Sigmoid colon (tissue), 7 donors: ENCODE measurements around the gene EMID1. TPM values are rescaled to one million over a fixed set of nuclear protein-coding genes. Genes with fewer than 3 reads are reported as not detected.

Experiments
- DNase-seq: peaks from one replicate; pipeline ENCODE4 v3.0.0-alpha.2; 2019
- H3K27ac ChIP-seq, 4 donors: fragments of 200-600 bp; sonication (generic); one replicate each; pipeline ENCODE4 v1.5.1; 2016 to 2019; ENCODE audit warnings: mild to moderate bottlenecking in 1 of 4
- H3K27me3 ChIP-seq, 3 donors: fragments of 200-600 bp; sonication (generic); one replicate each; pipeline ENCODE4 v1.5.1; 2019; ENCODE audit warnings: mild to moderate bottlenecking in 1 of 3
- H3K36me3 ChIP-seq, 4 donors: fragments of 200-600 bp; sonication (generic); one replicate each; pipeline ENCODE4 v1.5.1; 2016 to 2019
- H3K4me1 ChIP-seq, 4 donors: fragments of 200-600 bp; sonication (generic); one replicate each; pipeline ENCODE4 v1.5.1; 2017 to 2019
- H3K4me3 ChIP-seq, 4 donors: fragments of 200-600 bp; sonication (generic); one replicate each; pipeline ENCODE4 v1.5.1; 2017 to 2019; ENCODE audit warnings: mild to moderate bottlenecking in 2 of 4, moderate library complexity in 1 of 4
- H3K9me3 ChIP-seq, 4 donors: fragments of 200-600 bp in 3 of 4; sonication (generic) in 3 of 4; one replicate each; pipeline versions ENCODE4 v1.5.1 to v1.6.1; 2013 to 2019
- EP300 ChIP-seq, 4 donors: sonication (generic); formaldehyde crosslinking; IDR thresholded peaks; one replicate each; pipeline ENCODE4 v1.6.1; 2017; ENCODE audit warnings: antibody characterized with exemption in 4 of 4
- POLR2A ChIP-seq, 2 donors: fragments of 450-650 bp; IDR thresholded peaks; one replicate each; pipeline ENCODE4 v1.6.1; 2016; ENCODE audit warnings: antibody characterized with exemption in 2 of 2, mild to moderate bottlenecking in 2 of 2, moderate library complexity in 2 of 2
- POLR2AphosphoS5 ChIP-seq, 4 donors: sonication (generic); formaldehyde crosslinking; IDR thresholded peaks; one replicate each; pipeline ENCODE4 v1.6.1; 2017; ENCODE audit warnings: antibody characterized with exemption in 4 of 4
- WGBS, 2 donors: extraction: QIAGEN DNeasy Blood & Tissue Kit; methylation state at CpG; one replicate each; pipeline ENCODE4 v1.1.7; 2013; 5-methylcytosine and 5-hydroxymethylcytosine counted together
- intact Hi-C: fragments of 100-400 bp; cut with DNase I; formaldehyde crosslinking; loops from one replicate; pipeline ENCODE4 v1.15.1; 2023
- polyA plus RNA-seq, 3 donors: library from polyadenylated mRNA; stranded (reverse); fragments of 200-250 nt; gene quantifications; one replicate each; pipeline ENCODE4 v1.2.3, GENCODE V29; 2013
- total RNA-seq, 4 donors: library from RNA; depleted of rRNA; stranded (reverse); fragments of >200 nt; gene quantifications; one replicate each; pipeline ENCODE4 v1.1.0, GENCODE V29; 2016
- TF ChIP-seq, protein P1 (sequence below), 4 experiments: fragments of 450-650 bp in 3 of 4; fragments of 200-600 bp in 1 of 4; IDR thresholded peaks; one replicate each; pipeline ENCODE4 v1.5.1; 2016 to 2019; ENCODE audit warnings: antibody characterized with exemption in 4 of 4, mild to moderate bottlenecking in 3 of 4, moderate library complexity in 2 of 4
- donor health status: healthy with polysubstance abuse.
- donor health status: Bipolar disorder and iron deficiency.
- donor health status: healthy.

Gene EMID1
- total and polyA plus RNA-seq, 7 donors, result 0.27 to 5.9 (median 3.2) TPM

GRCh38 chr22:29167032-29167911, 38.4 kb upstream of the EMID1 start:
- no peaks in the 10 kb centered on the region for H3K27me3 ChIP-seq
- TF ChIP-seq EP300 (IDR thresholded peaks at IDR 0.05) (no peak), POLR2A (IDR thresholded peaks at IDR 0.05) (no peak), POLR2AphosphoS5 (IDR thresholded peaks at IDR 0.05) (no peak)
- TF ChIP-seq, protein P1, sequence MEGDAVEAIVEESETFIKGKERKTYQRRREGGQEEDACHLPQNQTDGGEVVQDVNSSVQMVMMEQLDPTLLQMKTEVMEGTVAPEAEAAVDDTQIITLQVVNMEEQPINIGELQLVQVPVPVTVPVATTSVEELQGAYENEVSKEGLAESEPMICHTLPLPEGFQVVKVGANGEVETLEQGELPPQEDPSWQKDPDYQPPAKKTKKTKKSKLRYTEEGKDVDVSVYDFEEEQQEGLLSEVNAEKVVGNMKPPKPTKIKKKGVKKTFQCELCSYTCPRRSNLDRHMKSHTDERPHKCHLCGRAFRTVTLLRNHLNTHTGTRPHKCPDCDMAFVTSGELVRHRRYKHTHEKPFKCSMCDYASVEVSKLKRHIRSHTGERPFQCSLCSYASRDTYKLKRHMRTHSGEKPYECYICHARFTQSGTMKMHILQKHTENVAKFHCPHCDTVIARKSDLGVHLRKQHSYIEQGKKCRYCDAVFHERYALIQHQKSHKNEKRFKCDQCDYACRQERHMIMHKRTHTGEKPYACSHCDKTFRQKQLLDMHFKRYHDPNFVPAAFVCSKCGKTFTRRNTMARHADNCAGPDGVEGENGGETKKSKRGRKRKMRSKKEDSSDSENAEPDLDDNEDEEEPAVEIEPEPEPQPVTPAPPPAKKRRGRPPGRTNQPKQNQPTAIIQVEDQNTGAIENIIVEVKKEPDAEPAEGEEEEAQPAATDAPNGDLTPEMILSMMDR (IDR thresholded peaks at IDR 0.05), result no peak
- WGBS, 2 donors, result 60 to 84% methylated on average over 22 of the region's 22 CpGs
- intact Hi-C loops, result no loop called here
- H3K9me3 ChIP-seq, result no peaks in the 10 kb centered on the region
- H3K36me3 ChIP-seq, result no peaks in the 10 kb centered on the region
- H3K4me1 ChIP-seq, result no peaks in the 10 kb centered on the region
- peak; percentile 41 for DNase-seq
- H3K27ac ChIP-seq, result no peak overlapping the region
- H3K4me3 ChIP-seq, result no peak overlapping the region

DNA sequence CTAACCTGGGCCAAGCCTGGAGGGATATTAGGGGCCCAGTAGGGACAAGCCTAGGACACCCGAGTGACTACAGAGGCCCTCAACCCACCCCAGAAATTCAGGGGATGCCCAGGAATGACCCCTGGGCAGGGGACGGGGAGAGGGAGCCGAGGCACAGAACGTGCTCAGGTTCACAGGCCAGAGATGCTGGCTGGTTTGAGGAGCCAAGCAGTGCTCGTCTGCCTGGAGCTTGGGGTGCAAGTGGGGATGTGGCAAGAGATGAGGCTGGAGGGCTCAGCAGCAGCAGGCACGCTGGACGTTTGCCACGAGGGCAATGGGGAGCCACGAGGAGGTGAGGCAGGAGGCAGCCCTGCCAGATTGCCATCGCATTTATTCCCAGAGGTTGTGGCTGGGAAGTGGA, 34.0 kb upstream of the EMID1 start:
- no peaks in the 10 kb centered on the region for H3K27me3 ChIP-seq
- TF ChIP-seq EP300 (IDR thresholded peaks at IDR 0.05), result no peak
- TF ChIP-seq, protein P1 (IDR thresholded peaks at IDR 0.05), result no peak
- no peak for TF ChIP-seq POLR2A (IDR thresholded peaks at IDR 0.05)
- TF ChIP-seq POLR2AphosphoS5 (IDR thresholded peaks at IDR 0.05), result no peak
- H3K4me1 ChIP-seq, result no peaks in the 10 kb centered on the region
- peak; percentile 62 for DNase-seq
- 85 to 88% methylated on average over 10 of the region's 10 CpGs for WGBS, 2 donors
- no peaks in the 10 kb centered on the region for H3K36me3 ChIP-seq
- no peak overlapping the region for H3K4me3 ChIP-seq
- intact Hi-C loops, result no loop called here
- no peak overlapping the region for H3K27ac ChIP-seq
- peaks cover 0 to 10% (median 6%) of the 10 kb centered on the region in 4 donors for H3K9me3 ChIP-seq

GRCh38 chr22:29172216-29172615, 33.5 kb upstream of the EMID1 start:
- no peaks in the 10 kb centered on the region for H3K27me3 ChIP-seq
- no peak overlapping the region for H3K27ac ChIP-seq
- DNase-seq, result peak; percentile 54
- H3K4me3 ChIP-seq, result no peak overlapping the region
- no peaks in the 10 kb centered on the region for H3K36me3 ChIP-seq
- TF ChIP-seq, protein P1 (IDR thresholded peaks at IDR 0.05), result no peak
- TF ChIP-seq EP300 (IDR thresholded peaks at IDR 0.05) (no peak), POLR2A (IDR thresholded peaks at IDR 0.05) (no peak), POLR2AphosphoS5 (IDR thresholded peaks at IDR 0.05) (no peak)
- WGBS, 2 donors, result 90 to 91% methylated on average over 6 of the region's 6 CpGs
- intact Hi-C loops, result no loop called here
- no peaks in the 10 kb centered on the region for H3K4me1 ChIP-seq
- H3K9me3 ChIP-seq, result peaks cover 0 to 10% (median 6%) of the 10 kb centered on the region in 4 donors

DNA sequence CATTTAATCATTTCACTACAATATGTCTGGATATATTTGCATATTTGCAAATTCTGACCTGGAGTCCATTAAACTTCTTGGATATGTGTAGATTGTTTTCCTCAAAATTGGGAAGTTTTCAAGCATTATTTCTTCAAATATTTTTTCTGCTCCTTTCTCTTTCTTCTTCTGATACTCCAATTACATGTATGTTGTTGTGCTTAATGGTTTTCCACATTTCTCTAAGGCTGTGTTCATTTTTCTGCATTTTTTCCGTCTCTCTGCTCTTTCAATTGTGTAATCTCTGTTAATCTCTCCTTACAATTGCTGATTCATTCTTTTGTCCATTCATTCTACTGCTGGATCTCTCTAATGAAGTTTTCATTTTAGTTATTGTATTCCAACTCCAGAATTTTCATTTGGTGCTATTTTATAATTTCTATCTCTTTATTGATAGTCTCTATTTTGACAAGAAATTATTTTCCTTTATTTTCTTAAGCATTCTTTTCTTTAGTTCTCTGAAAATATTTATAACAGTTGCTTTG, 30.3 kb upstream of the EMID1 start:
- TF ChIP-seq POLR2A (IDR thresholded peaks at IDR 0.05) (no peak), POLR2AphosphoS5 (IDR thresholded peaks at IDR 0.05) (no peak), EP300 (IDR thresholded peaks at IDR 0.05) (no peak)
- TF ChIP-seq, protein P1 (IDR thresholded peaks at IDR 0.05), result no peak
- Histone ChIP-seq H3K27me3 (no peaks in the 10 kb centered on the region), H3K9me3 (peaks cover 0 to 10% (median 6%) of the 10 kb centered on the region in 4 donors), H3K36me3 (no peaks in the 10 kb centered on the region), H3K27ac (no peak overlapping the region), H3K4me1 (no peaks in the 10 kb centered on the region), H3K4me3 (no peak overlapping the region)
- intact Hi-C loops, result no loop called here
- DNase-seq, result no peak
- 95 to 96% methylated on average over 1 of the region's 1 CpG for WGBS, 2 donors
